Activated T-cell treated with anti-CD3 and anti-CD28 coated beads, Interleukin-2, amount 50 U/mL, for 4 hours (primary cell): ENCODE results near the gene KBTBD8. TPM values are rescaled to one million over a fixed set of nuclear protein-coding genes. Genes with fewer than 3 reads are reported as not detected.

Source experiments
- ATAC-seq, 2 donors: fragments of 200-7000 bp; cut with Tn5 transposase; one replicate each; pipeline ENCODE4 v1.10.0; 2021
- DNase-seq: peaks from one replicate; pipeline ENCODE4 v3.0.0-alpha.2; 2020
- H3K27me3 Mint-ChIP-seq: one replicate; pipeline ENCODE4 v1.8.0; 2021; ENCODE audit warnings: low read depth, mixed read lengths
- H3K36me3 Mint-ChIP-seq: one replicate; pipeline ENCODE4 v1.8.0; 2022; ENCODE audit warnings: mixed read lengths; ENCODE audit not compliant: insufficient read depth
- H3K4me1 Mint-ChIP-seq: one replicate; pipeline ENCODE4 v1.8.0; 2021; ENCODE audit warnings: low read depth, mixed read lengths
- H3K4me3 Mint-ChIP-seq: one replicate; pipeline ENCODE4 v1.8.0; 2021; ENCODE audit warnings: mild to moderate bottlenecking, moderate library complexity, mixed read lengths
- H3K9me3 Mint-ChIP-seq: one replicate; pipeline ENCODE4 v1.8.0; 2021; ENCODE audit warnings: mixed read lengths
- total RNA-seq, 3 donors: library from RNA; stranded (reverse); gene quantifications; one replicate each; pipeline ENCODE4 v1.2.1, GENCODE V29; 2021

Gene KBTBD8
- total RNA-seq, 3 donors from 2014 or later, result 32.1 to 47.5 (median 44.6) TPM

DNA sequence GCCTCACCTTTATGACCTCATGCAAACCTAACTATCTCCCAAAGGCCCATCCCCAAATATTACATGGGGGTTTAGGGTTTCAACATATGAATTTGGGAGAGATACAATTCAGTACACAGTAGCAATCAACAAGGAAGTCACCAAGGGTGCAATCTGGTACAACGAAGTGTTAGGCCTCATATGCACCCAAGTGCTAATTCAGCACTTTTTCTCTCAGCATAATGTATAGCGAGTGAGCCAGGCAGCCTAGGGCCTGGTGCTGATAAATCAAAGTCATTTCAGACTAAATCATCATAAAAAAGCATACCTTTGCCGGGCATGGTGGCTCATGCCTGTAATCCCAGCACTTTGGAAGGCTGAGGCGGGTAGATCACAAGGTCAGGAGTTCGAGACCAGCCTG is 11.7 kb upstream of the KBTBD8 start:
- ATAC-seq (no peak), DNase-seq (no peak)
- Mint-ChIP-seq H3K4me1 (no peaks in the 10 kb centered on the region), H3K36me3 (no peaks in the 10 kb centered on the region), H3K27me3 (no peaks in the 10 kb centered on the region), H3K4me3 (no peak overlapping the region), H3K9me3 (no peaks in the 10 kb centered on the region)

DNA sequence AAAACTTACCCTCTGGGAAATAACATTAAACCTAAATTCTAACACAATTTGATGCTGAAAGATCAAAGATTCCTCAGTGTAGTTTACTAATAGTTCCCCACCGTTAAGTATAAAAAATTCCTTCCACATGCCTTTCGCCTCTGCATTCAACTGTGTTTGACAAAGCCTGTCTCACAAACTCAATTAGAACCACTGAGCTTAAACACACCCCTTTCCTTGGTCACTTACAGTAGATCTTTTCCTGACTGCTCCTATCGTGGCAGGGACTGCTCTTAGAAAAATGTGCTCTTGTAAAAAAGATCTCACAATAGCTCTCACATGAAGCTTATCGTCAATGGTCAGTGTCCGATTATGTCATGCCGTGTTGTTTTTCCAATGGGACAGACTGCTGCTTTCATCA is 8.9 kb upstream of the KBTBD8 start:
- ATAC-seq, result no peak

DNA sequence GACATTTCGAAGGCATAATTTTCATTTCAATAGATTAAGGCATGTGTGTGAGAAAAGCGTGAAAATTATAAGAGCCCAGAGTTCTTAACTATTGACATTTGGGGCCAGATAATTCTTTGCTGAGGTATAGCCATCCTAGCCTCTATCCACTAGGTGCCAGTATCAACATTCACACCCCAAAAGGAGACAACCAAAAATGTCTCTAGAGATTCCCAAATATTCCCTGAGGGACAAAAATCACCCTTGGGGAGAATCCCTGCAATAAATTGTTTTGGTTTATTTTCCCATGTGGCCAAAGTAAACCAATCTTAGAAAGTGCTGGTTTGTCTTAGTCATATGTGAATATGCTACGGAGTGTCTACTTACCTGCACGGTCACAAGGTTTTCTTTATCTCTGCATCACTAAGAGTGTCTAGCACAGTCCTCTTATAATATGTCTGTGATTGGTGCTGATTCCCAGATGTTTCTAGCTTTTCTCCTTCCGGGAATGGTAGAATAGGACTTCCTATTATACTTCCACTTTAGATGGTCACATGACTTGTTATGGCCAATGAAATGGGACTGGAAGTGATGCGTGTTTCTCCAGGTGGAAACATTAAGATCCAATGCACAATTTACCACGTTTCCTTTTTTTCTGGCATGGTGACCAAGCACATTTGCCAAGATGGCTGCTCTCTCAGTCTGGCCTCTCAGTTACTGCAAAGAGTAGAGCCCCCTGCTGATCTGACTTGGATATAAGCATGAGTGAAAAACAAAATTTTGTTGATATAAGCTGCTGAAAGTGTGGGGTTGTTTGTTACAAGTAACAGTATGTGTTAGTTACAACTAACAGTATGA is 8.0 kb upstream of the KBTBD8 start:
- DNase-seq, result no peak
- no peak overlapping the region for H3K4me3 Mint-ChIP-seq
- H3K9me3 Mint-ChIP-seq, result no peaks in the 10 kb centered on the region
- H3K27me3 Mint-ChIP-seq, result peaks cover 7% of the 10 kb centered on the region
- H3K4me1 Mint-ChIP-seq, result no peaks in the 10 kb centered on the region
- ATAC-seq, result peak in 1 of 2 donors; percentile 38
- no peaks in the 10 kb centered on the region for H3K36me3 Mint-ChIP-seq

More for the DNA sequence above, 8.9 kb upstream of the KBTBD8 start:
- H3K36me3 Mint-ChIP-seq, result no peaks in the 10 kb centered on the region
- H3K27me3 Mint-ChIP-seq, result peaks cover 2% of the 10 kb centered on the region
- H3K4me1 Mint-ChIP-seq, result no peaks in the 10 kb centered on the region
- no peaks in the 10 kb centered on the region for H3K9me3 Mint-ChIP-seq
- no peak for DNase-seq
- no peak overlapping the region for H3K4me3 Mint-ChIP-seq

DNA sequence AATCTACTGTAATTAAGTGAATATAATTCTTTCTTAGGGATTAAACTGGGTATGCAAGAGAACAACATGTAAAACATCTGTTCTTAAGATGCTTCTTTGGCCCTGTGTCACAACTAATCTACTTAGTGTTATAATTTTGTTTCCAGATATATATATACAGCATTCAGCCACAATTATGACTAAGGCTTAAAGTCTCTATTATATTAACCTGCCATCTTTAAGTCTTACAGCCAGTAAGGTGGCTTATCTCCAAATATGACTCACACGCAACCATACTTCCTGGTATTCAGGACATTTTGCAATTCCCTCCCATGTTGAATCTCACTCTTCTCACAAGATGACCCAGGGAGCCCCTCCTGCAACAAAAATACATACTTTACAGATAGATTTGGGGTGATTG is 6.6 kb upstream of the KBTBD8 start:
- DNase-seq (no peak), ATAC-seq (no peak)
- no peaks in the 10 kb centered on the region for H3K4me1 Mint-ChIP-seq
- H3K9me3 Mint-ChIP-seq, result no peaks in the 10 kb centered on the region
- H3K27me3 Mint-ChIP-seq, result peaks cover 11% of the 10 kb centered on the region
- no peak overlapping the region for H3K4me3 Mint-ChIP-seq
- no peaks in the 10 kb centered on the region for H3K36me3 Mint-ChIP-seq

DNA sequence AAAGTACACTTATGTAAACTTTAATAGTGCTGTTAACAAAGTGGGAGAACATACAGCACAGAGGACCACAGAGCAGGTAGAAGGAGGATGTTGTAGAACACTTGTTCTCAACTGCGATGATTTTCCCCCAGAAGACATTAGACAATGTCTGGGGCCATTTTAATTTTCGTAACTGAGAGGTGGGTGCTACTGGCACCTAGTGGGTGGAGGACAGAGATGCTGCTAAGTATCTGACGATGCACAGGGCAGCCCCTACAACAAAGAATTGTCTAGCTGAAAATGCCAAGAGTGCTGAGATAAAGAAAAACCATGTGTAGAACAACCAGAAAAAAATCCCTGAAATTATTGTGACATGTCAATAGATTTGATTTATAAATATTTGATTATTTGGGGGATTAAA is 5.0 kb upstream of the KBTBD8 start:
- Mint-ChIP-seq H3K27me3 (peaks cover 15% of the 10 kb centered on the region), H3K4me1 (peaks cover 7% of the 10 kb centered on the region), H3K36me3 (no peaks in the 10 kb centered on the region), H3K9me3 (no peaks in the 10 kb centered on the region), H3K4me3 (no peak overlapping the region)
- DNase-seq, result no peak
- no peak for ATAC-seq

DNA sequence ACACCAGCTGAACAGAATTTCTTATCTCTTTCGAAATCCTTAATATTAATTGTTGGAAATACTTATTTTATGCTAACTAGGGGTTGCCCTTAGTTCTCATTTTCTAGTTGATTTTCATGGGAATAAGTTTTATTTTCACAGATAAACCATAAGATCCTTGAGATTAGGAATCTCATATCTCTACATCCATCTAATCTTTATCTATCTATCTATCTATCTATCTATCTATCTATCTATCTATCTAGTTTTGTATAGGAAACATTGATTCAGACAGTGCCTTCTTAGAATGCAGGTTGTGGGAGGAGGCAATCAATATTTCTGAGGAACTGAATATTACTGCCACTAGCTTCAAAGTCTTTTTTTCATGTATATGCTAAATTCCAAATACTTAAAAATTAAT is 3.5 kb upstream of the KBTBD8 start:
- Mint-ChIP-seq H3K9me3 (no peaks in the 10 kb centered on the region), H3K36me3 (peaks cover 4% of the 10 kb centered on the region), H3K27me3 (peaks cover 15% of the 10 kb centered on the region), H3K4me1 (peaks cover 10% of the 10 kb centered on the region), H3K4me3 (no peak overlapping the region)
- ATAC-seq (no peak), DNase-seq (no peak)

DNA sequence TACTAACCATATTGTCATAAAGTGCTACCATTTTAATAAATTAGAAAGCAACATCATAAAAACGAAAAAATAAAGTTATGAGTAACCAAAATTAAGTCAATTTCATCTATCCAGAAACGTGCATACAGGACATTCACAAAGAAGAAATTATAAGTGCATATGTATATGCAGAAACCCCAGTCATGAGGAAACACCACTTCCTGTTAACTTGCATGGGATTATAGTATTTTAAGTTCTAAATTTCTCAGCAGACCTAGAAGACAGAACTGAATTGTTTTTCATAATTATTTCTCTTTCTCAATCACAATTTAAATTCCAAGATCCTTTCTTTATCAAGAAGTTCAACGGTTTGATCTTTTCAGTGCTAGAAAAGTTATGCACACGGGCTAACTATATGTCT is 1.4 kb upstream of the KBTBD8 start:
- H3K4me1 Mint-ChIP-seq, result peaks cover 25% of the 10 kb centered on the region
- no peak for DNase-seq
- peaks cover 15% of the 10 kb centered on the region for H3K27me3 Mint-ChIP-seq
- no peaks in the 10 kb centered on the region for H3K9me3 Mint-ChIP-seq
- no peak overlapping the region for H3K4me3 Mint-ChIP-seq
- H3K36me3 Mint-ChIP-seq, result peaks cover 8% of the 10 kb centered on the region
- no peak for ATAC-seq

DNA sequence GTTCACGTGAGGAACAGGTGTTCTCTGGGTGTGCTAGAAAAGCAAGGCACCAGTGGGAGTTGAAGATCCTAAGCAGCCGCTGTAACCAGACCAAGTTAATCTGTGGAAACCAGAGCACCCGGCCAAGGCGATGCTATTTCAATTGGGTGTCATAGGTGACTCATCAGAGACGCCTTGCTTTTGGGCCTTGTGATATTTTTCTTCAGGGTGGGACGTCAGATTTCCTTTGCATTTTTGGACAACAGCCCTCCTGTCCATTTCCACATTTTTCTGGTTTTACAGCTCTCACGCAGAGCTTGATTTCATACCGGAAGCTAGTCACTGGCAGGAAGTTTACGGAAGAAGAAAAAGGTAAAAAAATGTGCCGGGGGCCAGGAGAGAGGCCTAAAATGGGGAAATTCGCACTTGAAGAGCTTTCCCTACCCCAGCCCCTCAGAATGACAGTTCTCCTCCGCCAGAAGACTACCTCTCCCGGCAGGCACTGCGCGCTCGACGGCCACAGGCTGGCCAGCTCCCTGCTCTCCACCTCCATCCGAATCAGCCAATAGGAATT is 471 bp upstream of the KBTBD8 start:
- H3K9me3 Mint-ChIP-seq, result no peaks in the 10 kb centered on the region
- DNase-seq (no peak), ATAC-seq (no peak)
- H3K4me1 Mint-ChIP-seq, result peaks cover 28% of the 10 kb centered on the region
- H3K27me3 Mint-ChIP-seq, result peaks cover 15% of the 10 kb centered on the region
- peaks cover 8% of the 10 kb centered on the region for H3K36me3 Mint-ChIP-seq
- peak overlapping the region; percentile 98 for H3K4me3 Mint-ChIP-seq

DNA sequence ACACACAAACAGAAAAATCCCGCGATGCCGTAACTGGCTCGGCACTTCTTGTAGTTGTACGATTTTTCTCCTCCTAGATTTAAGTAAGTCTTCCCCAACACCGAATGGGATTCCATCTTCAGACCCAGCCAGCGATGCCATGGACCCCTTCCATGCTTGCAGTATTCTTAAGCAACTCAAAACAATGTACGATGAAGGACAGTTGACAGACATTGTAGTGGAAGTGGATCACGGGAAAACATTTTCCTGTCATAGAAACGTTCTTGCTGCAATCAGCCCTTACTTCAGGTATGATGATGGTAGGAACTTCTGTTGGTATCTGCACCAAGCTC is 763 bp downstream of the KBTBD8 start:
- peaks cover 13% of the 10 kb centered on the region for H3K27me3 Mint-ChIP-seq
- peaks cover 39% of the 10 kb centered on the region for H3K4me1 Mint-ChIP-seq
- peak overlapping the region; percentile 98 for H3K4me3 Mint-ChIP-seq
- H3K9me3 Mint-ChIP-seq, result no peaks in the 10 kb centered on the region
- ATAC-seq (no peak), DNase-seq (no peak)
- peaks cover 19% of the 10 kb centered on the region for H3K36me3 Mint-ChIP-seq

DNA sequence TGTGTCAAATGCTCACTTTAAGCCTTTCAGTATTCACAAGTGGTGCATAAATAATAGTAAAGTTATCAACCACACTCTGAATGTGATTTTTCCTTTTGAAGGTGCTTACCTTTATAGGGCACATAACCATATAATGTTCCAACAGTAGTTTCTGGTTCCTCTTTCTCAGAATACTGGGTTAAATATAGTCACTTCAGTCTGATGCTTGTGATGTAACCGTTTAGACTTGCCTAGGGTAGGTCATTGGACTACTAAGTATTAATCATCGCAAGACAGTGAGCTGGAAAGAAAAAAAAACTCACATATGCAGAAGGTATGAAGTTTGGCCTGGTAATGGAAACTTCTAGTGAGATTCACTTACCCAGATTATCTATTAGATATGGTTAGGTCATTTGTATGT is 1.9 kb downstream of the KBTBD8 start:
- Mint-ChIP-seq H3K27me3 (peaks cover 8% of the 10 kb centered on the region), H3K36me3 (peaks cover 25% of the 10 kb centered on the region), H3K9me3 (no peaks in the 10 kb centered on the region), H3K4me1 (peaks cover 46% of the 10 kb centered on the region), H3K4me3 (peak overlapping the region; percentile 62)
- no peak for DNase-seq
- ATAC-seq, result peak in 1 of 2 donors; percentile 7

DNA sequence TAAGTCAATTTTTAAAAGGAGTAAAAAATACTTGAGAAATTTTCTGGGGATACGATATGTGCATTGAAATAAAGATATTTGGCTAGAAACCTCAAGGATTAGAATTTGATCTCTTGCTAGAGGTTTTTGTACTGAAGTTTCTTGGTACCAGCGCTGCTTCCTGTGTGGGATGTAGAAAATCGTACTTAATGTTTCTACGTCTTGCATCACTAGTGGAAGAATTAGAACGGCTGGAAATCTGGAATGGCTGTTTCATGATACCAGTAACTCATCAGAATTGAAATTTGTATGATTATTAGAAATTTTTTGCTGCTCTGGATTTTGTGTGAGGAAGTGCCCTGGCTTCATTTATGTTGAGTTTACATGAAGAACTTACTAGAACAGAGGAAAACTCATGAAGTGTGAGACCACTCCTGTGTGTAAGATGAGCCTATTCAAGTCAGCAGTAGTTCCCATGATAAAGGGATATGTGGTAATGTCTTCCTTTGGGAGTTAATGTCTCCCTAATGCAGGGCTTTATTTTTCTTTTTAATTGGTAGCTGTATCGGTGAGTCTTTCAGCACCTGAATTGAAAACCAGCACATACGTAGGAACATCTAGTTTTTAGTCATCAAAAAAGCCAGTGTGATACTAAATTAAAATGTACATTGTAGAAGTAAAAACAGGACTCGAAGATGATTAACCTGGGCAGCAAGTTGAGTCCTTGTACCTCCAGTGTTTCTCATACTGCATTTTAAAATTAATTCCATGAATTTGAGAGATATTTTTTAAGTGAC is 3.2 kb downstream of the KBTBD8 start:
- no peak for ATAC-seq
- Mint-ChIP-seq H3K27me3 (peaks cover 4% of the 10 kb centered on the region), H3K9me3 (no peaks in the 10 kb centered on the region), H3K4me3 (peak overlapping the region; percentile 69), H3K4me1 (peaks cover 56% of the 10 kb centered on the region), H3K36me3 (peaks cover 30% of the 10 kb centered on the region)
- no peak for DNase-seq

DNA sequence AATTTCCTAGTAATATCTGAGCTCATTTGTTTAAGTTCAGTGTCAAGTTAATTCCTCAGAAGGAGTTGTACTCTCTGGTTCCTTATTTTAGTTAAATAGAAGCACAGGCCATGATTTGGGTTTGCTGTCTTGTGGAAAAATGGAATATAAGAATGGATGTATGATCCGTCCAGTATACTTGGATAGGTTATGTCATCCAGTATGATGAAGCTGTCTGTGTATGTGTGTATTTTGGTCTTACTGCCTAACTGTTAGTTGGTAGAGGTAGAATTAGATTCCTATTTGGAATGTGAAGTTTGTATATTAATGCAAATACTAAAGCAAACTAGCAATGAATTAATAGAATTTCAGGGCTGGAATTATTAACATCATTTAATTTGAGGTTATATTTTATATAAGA is 7.9 kb downstream of the KBTBD8 start:
- Mint-ChIP-seq H3K36me3 (peaks cover 58% of the 10 kb centered on the region), H3K4me3 (no peak overlapping the region), H3K9me3 (no peaks in the 10 kb centered on the region), H3K4me1 (peaks cover 42% of the 10 kb centered on the region), H3K27me3 (no peaks in the 10 kb centered on the region)
- DNase-seq, result no peak
- ATAC-seq, result no peak

DNA sequence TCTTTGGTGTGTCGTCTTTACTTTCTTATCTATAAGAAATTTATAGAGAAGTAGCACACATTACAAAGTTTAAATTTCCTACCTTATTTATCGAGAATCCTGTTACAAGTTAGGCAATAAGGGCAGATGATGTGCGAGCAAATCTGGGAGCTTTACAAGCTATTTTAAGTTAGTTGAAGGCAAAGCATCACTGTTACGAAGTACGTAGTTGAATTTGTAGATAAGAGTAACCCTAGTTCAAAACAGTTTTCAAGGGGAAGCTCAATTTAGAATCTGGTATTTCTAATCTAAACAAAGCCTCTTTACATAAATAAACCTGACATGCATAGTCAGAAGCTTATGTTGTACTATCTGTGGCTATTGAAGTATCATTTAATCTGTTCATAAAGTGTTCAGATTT is 8.4 kb downstream of the KBTBD8 start:
- no peak for DNase-seq
- H3K4me3 Mint-ChIP-seq, result no peak overlapping the region

DNA sequence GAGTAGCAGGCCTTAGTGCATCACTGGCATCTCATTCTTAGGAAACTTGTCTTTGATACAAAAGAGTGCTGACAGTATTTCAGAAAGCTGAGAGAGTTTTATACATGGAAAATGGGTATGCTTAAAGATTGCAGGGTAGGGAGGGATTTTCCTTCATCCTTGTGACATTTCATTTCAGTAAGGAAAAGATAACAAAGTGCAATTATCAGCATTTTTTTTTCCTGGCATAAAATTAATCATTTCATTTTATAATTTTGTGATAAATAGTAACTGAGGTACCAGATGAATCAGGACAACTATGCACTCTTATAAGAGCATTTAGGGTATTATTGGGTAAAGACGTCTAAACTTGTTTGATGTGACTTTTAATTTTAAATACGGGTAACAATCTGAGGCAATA is 10.3 kb downstream of the KBTBD8 start:
- Mint-ChIP-seq H3K27me3 (no peaks in the 10 kb centered on the region), H3K9me3 (no peaks in the 10 kb centered on the region), H3K4me1 (peaks cover 25% of the 10 kb centered on the region), H3K36me3 (peaks cover 65% of the 10 kb centered on the region), H3K4me3 (no peak overlapping the region)
- ATAC-seq (no peak), DNase-seq (no peak)

More for the DNA sequence above, 8.4 kb downstream of the KBTBD8 start:
- peaks cover 37% of the 10 kb centered on the region for H3K4me1 Mint-ChIP-seq
- H3K36me3 Mint-ChIP-seq, result peaks cover 58% of the 10 kb centered on the region
- no peak for ATAC-seq
- H3K9me3 Mint-ChIP-seq, result no peaks in the 10 kb centered on the region
- H3K27me3 Mint-ChIP-seq, result no peaks in the 10 kb centered on the region

DNA sequence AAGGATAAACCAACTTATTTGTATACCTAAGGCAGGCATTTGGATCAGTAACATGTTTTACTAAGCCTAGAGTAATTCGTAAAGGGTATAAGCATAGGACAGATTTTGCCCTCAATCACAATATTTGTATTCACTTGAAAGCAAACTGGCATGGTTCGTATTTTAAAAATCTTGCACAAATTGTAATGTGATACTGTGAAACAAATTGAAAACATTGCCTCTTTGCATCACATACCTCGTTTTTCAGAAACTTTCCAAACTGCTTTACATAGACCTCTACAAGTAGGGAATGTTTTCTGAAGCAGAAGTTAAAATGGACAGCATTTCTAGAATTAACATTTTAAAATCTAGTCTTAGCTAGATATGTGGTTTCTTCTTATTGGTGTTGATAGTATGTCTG is 11.6 kb downstream of the KBTBD8 start:
- Mint-ChIP-seq H3K4me3 (no peak overlapping the region), H3K27me3 (no peaks in the 10 kb centered on the region), H3K9me3 (no peaks in the 10 kb centered on the region), H3K4me1 (peaks cover 17% of the 10 kb centered on the region), H3K36me3 (peaks cover 64% of the 10 kb centered on the region)
- no peak for ATAC-seq
- no peak for DNase-seq
